Ramos (cell line): ENCODE data around the gene FAM234A.
"Not testable (repeated sequence)": the region's sequence is repeated elsewhere in the genome, so short reads cannot be mapped to it uniquely, and the experiment has no call there.

ENCODE experiments used
- in situ Hi-C: fragments of 300-500 bp; cut with MboI; formaldehyde crosslinking; loops from one replicate; pipeline ENCODE4 v1.14.3; 2022; ENCODE audit warnings: low sequenced_read_pairs; ENCODE audit not compliant: unreplicated experiment

FAM234A gene

GRCh38 chr16:263944-264343, 29.3 kb downstream of the FAM234A start:
- in situ Hi-C loops = no loop called here

DNA sequence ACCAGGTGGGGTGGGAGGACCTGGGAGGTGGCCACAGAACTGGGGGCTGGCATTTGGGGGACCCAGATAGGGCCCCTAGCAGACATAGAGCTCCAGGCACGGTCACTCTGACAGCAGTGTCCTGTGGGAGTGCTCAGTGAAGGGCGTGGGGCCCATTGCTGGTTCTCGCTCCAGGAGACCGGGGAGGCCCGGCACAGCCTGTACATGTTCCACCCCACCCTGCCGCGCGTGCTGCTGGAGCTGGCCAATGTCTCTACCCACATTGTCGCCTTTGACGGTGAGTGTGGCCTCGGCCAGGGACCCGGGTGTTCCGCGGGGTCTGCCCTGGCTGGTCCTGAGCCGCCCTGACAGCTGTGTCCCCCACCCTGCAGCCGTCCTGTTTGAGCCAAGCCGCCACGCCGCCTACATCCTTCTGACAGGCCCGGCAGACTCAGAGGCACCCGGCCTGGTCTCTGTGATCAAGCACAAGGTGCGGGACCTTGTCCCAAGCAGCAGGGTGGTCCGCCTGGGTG, 29.9 kb downstream of the FAM234A start:
- in situ Hi-C loops = no loop called here

- in situ Hi-C loops = no loop called here
These were observed 30.4 kb downstream of the FAM234A start for GRCh38 chr16:265002-265529.

DNA sequence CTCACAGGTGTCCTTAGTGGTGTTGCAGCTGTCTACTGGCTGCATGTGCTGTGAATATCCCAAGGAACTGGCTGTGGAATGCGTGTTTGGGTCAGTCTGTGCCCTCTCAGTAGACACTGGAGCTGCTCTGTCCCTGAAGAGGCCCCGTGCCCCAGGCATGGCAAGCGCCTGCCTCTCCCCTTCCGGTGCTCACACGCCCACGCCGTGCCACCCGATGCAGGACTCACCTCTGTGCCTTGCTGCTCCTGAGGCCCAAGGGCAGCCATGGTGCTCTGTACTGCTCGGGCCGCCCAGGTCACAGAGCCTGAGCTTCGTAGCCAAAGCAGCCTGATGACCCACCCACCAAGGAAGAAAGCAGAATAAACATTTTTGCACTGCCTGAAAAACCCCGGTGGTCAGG, 31.1 kb downstream of the FAM234A start:
- in situ Hi-C loops = no loop called here

DNA sequence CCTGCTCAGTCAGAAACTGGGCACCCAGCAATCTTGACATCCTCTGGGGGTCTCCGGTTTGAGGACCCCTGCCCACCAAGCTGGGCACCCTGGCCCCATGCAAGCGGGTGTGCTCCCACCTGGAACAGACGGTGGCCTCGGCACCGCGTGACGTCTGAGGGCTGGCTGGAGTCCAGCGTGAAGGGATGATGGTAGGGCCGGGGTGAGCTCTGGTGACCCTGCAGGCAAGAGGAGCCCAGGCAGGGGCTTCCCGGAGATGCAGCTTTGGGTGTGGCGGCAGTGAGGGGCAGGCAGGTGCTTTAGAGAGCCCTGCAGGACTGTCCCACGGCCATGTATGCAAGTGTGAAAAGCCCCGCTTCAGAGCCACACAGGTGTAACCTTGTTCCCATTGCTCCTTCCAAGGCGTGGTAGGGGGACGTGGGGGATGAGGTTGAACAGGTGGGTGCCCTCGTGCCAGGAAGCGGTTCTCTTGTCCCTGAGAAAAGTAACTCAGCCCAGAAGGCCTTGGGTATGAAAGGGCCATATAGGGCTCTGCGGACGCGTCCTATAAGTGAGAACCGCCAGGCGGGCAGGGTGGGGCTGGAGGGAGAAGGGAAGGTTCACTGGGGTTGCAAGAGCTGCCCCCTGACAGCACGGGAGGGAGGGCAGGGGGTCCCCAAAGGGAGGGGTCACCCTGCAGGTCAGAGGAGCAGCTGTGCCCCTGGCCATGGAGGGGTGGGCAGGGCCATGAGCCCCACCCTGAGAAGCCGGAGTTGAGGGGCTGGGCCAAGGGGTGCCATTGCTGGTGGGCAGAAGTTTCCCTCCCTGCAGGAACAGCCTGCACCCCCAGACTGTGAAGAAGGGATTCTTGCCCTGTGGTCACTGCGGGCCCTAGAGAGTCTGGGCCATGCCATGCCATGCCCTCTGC, 31.9 kb downstream of the FAM234A start:
- in situ Hi-C loops = no loop called here

GRCh38 chr16:267562-267961, 32.9 kb downstream of the FAM234A start:
- in situ Hi-C loops = not testable (repeated sequence)

- in situ Hi-C loops = no loop called here
These were observed 33.8 kb downstream of the FAM234A start for GRCh38 chr16:268141-269053.

GRCh38 chr16:269061-269796, 34.6 kb downstream of the FAM234A start:
- in situ Hi-C loops = no loop called here

DNA sequence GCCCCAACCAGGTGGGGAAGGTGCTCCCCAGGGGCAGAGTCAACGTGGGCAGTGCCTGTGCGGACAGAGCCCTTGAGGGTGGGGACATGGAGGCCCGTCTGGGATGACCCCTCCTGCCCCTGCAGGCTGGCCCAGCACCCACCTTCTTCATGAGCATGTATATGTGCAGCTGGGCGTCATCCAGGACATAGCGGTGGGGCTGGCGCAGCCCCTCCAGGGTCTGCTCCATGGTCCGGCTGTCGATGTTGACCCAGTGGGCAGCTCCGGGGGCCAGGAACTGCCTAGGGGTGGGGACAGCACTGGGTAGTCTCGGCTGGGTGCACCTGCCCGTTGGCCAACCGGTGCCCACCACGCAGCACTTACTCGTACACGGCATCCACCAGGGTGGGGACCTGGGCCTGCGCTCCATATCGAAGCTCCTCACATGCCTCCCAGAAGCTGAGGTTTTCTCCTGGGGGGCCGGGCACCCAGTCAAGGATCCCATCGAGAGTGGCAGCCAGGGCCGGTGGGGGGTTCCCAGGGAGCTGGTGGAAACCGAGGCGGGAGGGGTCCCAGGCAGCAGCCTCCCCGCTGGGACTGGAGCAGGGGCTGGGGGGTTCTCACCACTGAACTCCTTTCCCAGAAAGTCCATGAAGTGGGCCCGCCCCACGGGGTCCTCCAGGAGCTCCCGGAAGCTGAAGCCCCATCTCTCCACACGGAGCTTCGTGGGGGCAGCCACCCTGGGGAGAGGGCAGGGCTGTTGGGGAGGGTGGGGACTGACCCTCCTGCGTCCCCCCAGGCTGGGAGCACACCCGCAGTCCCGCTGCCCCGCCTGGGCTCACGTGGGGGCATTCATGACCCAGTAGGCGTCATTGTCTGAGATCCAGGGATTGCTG, 36.0 kb downstream of the FAM234A start:
- in situ Hi-C loops = no loop called here

- in situ Hi-C loops = no loop called here
These were observed 38.3 kb downstream of the FAM234A start for GRCh38 chr16:272633-273546.

DNA sequence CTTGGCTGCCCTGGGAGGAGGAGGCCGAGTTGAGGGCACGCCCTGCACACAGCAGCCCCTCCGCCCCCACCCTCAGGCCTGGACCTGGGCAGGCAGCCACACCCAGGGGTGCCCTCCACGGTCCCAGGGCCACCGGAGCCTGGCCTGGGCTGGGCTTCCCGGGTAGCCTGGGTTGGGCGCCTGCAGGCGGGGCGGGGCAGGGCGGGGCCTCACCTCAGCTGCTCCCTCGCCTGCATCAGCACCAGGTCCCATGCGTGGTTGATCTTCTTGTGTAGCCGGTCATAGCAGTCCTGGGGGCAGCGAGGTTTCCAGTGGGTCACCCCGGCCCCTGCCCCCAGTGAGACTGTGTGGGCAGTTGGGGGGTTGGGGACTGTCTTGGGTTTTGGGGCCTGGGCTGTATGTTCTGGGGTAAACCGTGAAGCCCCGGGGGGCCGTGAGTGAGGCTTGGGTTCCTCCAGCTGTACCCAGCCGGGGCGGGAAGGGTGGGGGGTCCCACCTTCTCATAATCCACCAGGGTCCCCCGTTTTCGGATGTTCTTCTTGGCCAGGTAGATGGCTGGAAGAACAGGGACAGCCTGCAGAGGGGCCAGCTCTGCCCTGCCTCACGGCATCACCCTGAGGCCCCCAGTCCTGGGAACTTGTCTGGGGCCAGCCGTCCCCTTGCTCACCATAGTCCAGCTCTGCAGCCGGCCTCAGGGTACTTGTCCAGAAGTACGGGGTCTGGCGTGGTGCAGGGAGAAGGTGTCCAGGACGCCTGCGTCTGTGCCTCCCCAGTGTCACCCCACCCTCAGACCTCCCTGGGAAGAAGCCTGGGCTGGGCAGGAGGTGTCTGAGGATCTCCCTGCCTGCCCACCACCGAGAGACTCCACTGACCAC, 39.2 kb downstream of the FAM234A start:
- in situ Hi-C loops = no loop called here

DNA sequence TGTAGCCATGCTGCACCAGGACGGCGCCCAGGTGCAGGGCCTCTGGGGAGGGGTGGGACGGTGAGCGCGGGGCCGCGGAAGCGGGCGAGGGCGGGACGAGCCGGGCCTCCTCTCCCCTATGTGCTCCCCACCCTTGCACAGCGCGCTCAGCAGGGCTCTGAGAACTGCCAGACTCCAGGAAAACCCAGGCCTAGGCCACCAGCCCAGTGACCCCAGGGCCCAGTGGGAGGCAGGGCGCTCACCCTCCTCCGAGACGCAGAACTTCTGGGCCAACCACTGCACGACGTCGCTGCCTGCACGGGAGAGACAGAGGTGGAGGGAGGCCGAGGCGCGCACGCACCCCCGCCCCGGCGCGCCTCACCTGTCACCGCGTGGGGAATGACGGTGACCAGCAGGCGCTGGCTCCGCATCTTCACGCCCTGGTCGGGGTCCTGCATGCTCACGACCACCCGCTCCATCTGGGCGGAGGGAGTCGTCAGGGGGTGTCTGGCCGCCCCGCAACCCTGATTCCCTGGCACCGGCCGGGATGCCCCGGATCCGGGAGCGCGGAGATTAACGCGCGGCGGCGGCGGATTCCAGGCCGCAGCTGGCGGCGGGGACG, 40.5 kb downstream of the FAM234A start:
- in situ Hi-C loops = no loop called here

GRCh38 chr16:275786-276232, 41.2 kb downstream of the FAM234A start, which contains the start of gene RGS11:
RGS11 (minus strand) TSS chr16:275944; CDS start chr16:275911, 33 bp downstream.
- in situ Hi-C loops = no loop called here

- in situ Hi-C loops = no loop called here
These were observed 41.9 kb downstream of the FAM234A start for GRCh38 chr16:276426-277077.

DNA sequence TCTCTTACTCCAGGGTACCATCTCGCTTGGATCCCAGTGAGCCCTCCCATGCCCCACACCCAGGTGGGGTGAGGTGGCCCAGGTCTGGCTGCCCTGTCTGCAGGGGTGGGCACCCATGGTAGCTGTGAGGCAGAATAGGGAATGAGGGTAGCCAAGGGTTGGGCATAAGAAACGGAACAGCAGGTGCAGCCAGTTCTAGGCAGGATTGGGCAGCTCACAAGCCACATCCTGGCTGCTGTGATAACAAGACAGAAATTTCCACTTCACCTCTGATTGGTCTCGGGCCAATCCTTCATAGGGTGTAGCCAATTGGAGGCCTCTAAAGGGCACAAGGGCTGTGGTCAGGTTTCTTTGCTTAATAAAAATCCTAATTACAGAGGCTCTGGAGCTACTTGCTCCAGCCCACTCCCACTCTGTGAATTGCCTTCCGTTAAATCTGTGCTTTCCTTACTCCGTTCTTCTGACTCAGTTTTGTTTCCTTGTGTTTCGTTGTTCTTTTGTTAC, 44.3 kb downstream of the FAM234A start:
- in situ Hi-C loops = no loop called here

DNA sequence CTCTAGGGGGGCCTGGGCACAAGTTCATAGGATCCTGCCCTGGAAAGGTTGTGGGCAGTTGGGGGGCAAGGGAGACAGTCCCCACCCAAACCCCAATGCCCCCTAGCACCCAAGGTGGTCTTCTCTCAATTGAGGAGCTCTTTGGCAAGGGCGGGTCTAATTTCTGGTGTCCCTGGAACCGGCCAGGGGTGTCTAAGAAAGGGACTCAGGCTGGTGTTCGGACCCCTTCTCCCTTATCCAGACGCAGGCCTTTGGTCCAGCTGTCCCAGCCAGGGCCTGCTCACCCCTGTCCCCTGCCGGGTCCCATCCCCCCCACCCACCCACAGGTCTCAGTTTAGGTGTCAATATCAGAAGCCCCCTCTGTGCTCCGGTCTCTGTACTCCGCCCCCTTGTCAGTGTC, 44.9 kb downstream of the FAM234A start:
- in situ Hi-C loops = no loop called here
